GM18858 (cell line): ENCODE results near the gene RFXANK.

Source experiments
- ATAC-seq: cut with Tn5 transposase; IDR thresholded peaks from one replicate; pipeline ENCODE4 v1.9.1; 2021; ENCODE audit not compliant: unreplicated experiment

The RFXANK gene

DNA sequence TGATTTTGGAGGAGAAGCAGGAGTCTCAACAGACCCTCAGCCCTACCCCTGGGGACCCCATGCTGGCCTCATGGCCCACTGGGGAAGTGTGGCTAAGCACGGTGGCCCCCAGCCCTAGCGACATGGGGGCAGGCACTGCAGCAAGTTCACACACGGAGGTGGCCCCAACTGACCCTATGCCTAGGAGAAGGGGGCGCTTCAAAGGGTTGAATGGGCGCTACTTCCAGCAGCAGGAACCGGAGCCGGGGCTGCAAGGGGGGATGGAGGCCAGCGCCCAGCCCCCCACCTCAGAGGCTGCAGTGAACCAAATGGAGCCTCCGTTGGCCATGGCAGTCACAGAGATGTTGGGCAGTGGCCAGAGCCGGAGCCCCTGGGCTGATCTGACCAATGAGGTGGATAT is 34.6 kb downstream of the RFXANK start:
- ATAC-seq, result no peak

DNA sequence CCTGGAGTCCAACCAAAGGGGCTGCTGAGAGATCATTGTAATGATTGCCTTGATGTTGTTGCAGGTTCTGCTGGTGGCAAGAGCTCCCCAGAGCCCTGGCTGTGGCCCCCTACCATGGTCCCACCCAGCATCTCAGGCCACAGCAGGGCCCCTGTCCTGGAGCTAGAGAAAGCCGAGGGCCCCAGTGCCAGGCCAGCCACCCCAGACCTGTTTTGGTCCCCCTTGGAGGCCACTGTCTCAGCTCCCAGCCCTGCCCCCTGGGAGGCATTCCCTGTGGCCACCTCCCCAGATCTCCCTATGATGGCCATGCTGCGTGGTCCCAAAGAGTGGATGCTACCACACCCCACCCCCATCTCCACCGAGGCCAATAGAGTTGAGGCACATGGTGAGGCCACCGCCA is 35.2 kb downstream of the RFXANK start:
- ATAC-seq, result no peak

DNA sequence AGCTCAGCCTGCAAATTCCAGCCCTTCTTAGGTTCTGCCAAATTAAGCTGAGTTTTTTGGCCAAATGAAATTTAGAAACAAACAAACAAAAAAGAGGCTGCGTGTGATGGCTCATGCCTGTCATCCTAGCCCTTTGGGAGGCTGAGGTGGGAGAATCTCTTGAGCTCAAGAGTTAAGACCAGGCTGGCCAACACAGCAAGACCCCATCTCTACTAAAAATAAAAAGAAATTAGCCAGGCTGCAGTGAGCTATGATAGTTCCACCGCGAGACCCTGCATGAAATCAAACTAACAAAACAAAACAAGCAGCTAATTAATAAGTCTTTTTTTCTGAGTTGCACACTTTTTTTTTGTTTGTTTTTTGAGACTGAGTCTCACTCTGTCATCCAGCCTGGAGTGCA is 37.6 kb downstream of the RFXANK start:
- ATAC-seq, result no peak

DNA sequence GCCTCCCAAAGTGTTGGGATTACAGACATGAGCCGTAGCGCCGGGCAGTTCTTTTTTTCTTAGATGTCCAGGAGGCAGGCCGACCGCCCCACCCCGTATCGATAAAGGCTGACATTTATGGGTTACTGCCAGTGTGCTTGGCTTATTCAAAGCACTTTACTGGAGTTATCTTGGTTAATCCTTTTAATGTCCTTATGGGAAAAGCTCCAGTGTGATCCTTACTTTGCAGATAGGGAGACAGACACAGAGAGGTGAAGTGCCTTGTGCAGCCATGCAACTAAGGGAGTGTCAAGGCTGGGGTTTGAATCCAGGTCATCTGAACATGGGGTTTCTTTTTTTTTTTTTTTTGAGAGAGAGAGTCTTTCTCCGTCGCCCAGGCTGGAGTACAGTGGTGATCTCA is 38.9 kb downstream of the RFXANK start:
- no peak for ATAC-seq

DNA sequence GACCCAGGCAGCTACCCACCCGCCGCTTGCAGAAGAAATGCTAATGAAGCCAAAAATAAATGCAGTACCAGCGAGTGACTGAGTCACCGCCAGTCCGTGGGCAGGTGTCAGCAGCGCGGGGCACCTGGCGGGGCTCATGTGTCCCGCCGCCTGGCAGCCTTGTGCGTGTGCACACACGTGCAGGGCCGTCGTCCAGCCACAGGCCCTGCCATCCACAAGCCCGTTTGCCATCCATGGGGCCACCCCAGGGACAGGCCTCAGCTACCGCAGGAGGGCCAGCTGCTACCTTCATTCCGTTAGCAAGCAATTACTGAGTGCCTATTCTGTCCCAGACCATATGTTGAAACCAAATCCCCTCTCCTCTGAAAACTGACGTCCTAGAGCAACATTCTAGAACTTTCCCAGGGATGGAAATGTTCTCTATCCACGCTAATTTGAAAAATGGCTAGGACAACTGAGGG is 40.2 kb downstream of the RFXANK start:
- no peak for ATAC-seq

DNA sequence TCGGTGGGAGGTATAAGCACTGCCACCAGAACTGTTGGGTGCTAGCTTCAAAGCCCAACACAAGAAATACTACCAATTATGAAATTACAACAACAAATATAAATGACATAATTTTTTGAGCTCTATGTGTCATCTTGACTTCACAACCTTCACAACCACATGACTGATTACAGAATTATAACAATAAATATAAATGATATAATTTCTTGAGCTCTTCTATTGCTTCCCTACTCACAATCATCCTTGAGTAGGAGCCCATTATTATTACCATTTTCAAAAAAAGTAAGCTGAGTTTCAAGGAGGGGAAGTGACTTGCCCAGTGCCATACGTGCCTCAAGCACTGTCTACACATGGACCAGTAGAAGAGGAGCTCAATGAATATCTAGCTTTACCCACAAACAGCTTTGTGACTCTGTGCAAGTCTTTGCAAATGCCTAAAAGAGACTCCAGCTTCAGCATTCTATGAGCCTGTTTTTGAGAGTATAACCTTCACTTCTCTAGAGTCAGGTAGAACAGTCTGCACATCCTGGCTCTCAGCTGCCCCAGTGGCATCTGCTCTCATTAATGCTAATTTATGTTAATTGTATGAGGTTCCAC is 42.3 kb downstream of the RFXANK start:
- no peak for ATAC-seq

DNA sequence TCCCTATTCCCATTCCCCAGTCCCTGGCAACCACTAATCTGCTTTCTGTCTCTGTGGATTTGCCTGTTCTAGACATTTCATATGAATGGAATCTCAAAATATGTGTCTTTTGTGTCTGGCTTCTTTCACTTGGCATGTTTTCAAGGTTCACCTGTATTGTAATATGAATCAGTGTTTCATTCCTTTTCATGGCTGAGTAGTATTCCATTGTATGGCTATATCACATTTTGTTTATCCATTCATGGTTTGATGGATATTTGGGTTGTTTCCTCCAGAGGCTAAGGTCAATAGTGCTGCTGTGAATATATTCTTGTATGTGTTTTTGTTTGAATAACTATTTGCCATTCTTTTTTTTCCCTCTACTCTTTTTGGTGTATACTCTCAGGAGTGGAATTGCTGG is 44.1 kb downstream of the RFXANK start:
- ATAC-seq, result no peak

DNA sequence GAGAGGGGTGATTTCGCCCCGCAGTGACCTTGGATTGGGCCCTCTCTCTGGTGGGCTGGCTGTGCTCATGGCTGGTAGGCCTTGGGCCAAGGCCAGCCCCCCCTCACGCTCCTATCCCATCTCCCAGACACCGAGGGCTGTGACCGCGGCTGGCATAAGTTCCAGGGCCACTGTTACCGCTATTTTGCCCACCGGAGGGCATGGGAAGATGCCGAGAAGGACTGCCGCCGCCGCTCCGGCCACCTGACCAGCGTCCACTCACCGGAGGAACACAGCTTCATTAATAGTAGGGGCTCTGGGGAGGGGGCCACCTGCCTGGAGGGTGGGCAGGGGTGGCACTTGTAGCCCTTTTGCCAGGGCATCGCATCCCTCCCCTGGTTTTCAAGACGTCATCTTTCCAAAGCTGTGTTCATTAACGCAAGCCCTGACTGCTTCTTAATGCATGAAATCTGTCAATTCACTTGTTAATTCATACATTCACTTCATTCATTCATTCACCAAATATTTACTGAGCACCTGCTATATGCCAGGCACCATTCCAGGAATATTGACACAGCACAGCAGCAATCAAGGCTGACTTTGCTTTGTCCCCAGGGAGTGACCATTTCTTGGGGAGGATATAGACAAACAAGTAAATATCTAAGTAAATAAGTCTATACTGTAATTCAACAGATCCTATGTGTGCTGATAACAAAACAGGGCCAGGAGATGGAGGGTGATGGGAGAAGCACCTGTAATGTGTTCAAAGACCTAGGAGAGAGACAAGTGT is 46.3 kb downstream of the RFXANK start:
- ATAC-seq, result no peak

DNA sequence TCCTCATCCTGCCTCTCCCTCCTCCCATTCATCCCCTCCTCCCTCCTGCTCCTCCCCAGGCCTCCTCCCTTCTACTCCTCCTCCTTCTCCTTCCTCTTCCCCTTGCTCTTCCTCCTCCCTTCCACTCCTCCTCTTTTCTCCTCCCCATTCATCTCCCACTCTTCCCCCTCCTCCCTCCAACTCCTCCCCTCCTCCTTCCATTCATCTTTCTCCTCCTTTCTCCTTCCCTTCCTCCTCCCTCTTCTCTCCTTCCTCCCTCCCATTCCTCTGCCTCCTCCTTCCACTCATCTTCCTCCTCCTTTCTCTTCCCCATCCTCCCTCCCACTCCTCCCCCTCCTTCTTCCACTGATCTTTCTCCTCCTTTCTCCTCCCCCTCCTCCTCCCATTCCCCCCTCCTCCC is 47.6 kb downstream of the RFXANK start:
- ATAC-seq, result no peak

DNA sequence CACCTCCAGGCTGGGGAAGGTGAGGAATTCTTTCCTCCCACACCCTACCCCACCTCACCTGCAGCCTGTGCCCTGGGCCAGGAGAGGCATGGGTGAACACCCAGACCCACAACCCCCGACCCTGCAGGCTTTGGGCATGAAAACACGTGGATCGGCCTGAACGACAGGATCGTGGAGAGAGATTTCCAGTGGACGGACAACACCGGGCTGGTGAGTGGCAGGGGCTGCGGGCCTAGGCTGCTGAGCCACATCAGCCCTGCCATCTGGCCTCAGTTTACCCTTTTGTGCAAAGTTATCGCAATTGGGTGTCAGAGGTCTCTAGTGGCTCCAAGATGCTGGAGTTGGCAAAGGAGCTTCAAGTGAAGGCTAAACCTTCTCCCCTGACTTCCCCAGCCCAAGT is 48.4 kb downstream of the RFXANK start:
- ATAC-seq, result no peak

DNA sequence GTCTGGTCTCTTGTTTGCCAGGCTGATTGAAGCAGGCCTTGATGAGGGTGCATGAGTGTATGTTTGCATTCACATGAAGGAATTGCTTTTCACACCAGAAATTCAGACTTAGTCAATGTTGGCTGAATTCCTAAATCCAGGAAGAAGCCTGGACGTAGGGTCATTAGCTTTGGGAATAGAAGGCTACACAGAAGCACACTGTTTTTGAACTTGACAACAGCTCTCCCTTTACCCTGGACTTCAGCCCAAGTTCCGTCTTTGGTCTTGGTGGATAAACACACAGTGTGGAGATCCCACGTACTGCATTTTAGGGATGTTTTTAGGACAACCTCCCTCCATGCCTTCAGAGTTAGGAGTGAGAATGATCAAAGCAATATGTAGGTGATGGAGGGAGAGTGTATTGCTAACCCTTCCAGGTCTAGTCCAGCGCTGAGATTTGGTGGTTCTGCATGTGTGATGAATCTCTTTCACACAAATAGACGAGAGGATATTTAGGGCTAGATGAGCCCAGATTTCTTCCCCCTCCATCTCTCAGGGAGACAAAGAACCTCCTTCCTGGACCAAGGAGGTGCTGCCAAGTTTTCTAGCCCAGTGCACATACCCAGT is 58.2 kb downstream of the RFXANK start:
- no peak for ATAC-seq
